B cell (primary cell): ENCODE measurements around the gene CCDC192. TPM values are rescaled to one million over a fixed set of nuclear protein-coding genes. Genes with fewer than 3 reads are reported as not detected.

Experiments used
- ATAC-seq: fragments of 200-7000 bp; cut with Tn5 transposase; one replicate; pipeline ENCODE4 v1.10.0; 2021; ENCODE audit warnings: low read depth, mild to moderate bottlenecking, moderate number of reproducible peaks, moderate library complexity
- CTCF ChIA-PET: fragments of 350-600 bp; sonication (Branson Sonifier 250); formaldehyde crosslinking; loops from one replicate; lab custom pipeline; 2021; ENCODE audit warnings: antibody characterized with exemption, inconsistent platforms; lab: Charles Lee
- POLR2A ChIA-PET: fragments of 350-600 bp; sonication (Branson Sonifier 250); formaldehyde crosslinking; loops from one replicate; lab custom pipeline; 2021; ENCODE audit warnings: antibody characterized with exemption; lab: Charles Lee
- DNase-seq: peaks from one replicate; pipeline ENCODE4 v3.0.0; 2013
- H2AFZ ChIP-seq: 2 replicates; pipeline ENCODE4 v1.6.1; 2012; ENCODE audit warnings: mild to moderate bottlenecking, low read depth, low read length; ENCODE audit not compliant: insufficient read depth, poor library complexity, severe bottlenecking
- H3K27ac ChIP-seq, 2 donors: 1 replicate in 1 of 2; 2 replicates in 1 of 2; pipeline ENCODE4 v1.5.1; 2012 to 2013; ENCODE audit warnings: low read length in 2 of 2, mild to moderate bottlenecking in 2 of 2, moderate library complexity in 1 of 2
- H3K27me3 ChIP-seq, 4 experiments: fragments of 200-600 bp in 1 of 4; sonication (generic) in 1 of 4; replicated peaks in 1 of 4; 1 replicate in 2 of 4; 2 replicates in 2 of 4; pipeline versions ENCODE4 v1.6.1 to v1.7.0; 2013 to 2016; ENCODE audit warnings: low read length in 3 of 4, mild to moderate bottlenecking in 2 of 4, mixed read lengths in 1 of 4, moderate library complexity in 1 of 4; ENCODE audit not compliant: insufficient read depth in 4 of 4, control insufficient read depth in 3 of 4; ENCODE audit errors: control extremely low read depth in 1 of 4
- H3K36me3 ChIP-seq, 2 experiments: replicated peaks in 1 of 2; 1 replicate in 1 of 2; 2 replicates in 1 of 2; pipeline versions ENCODE4 v1.6.1 to v1.7.1; 2013; ENCODE audit warnings: low read length in 1 of 2; ENCODE audit not compliant: insufficient read depth in 2 of 2, control insufficient read depth in 1 of 2; ENCODE audit errors: control extremely low read depth in 1 of 2, extremely low read depth in 1 of 2
- H3K4me1 ChIP-seq, 2 donors: fragments of 200-600 bp in 1 of 2; sonication (generic) in 1 of 2; 1 replicate in 1 of 2; 2 replicates in 1 of 2; pipeline versions ENCODE4 v1.5.1 to v1.6.1; 2013 to 2017; ENCODE audit warnings: low read length in 2 of 2; ENCODE audit not compliant: control insufficient read depth in 2 of 2, insufficient read depth in 2 of 2
- H3K4me2 ChIP-seq: replicated peaks from 2 replicates; pipeline ENCODE3; 2012; ENCODE audit warnings: mild to moderate bottlenecking, low read depth, low read length; ENCODE audit not compliant: poor library complexity, severe bottlenecking
- H3K4me3 ChIP-seq, 5 experiments: fragments of 200-600 bp in 1 of 5; sonication (generic) in 1 of 5; 1 replicate in 3 of 5; 2 replicates in 2 of 5; pipeline versions ENCODE4 v1.5.1 to v1.7.0; 2011 to 2016; ENCODE audit warnings: low read length in 4 of 5, mild to moderate bottlenecking in 4 of 5, low read depth in 2 of 5, control low read depth in 1 of 5, moderate library complexity in 1 of 5; ENCODE audit not compliant: insufficient read depth in 1 of 5; ENCODE audit errors: control extremely low read depth in 1 of 5, extremely low read depth in 1 of 5
- H3K79me2 ChIP-seq: fragments of 200-600 bp; sonication (generic); one replicate; pipeline ENCODE4 v1.6.0; 2016; ENCODE audit warnings: low read length; ENCODE audit not compliant: control insufficient read depth, insufficient read depth
- H3K9ac ChIP-seq: fragments of 200-600 bp; sonication (generic); 2 replicates; pipeline ENCODE4 v1.6.1; 2017; ENCODE audit warnings: mild to moderate bottlenecking, low read length, moderate library complexity
- H3K9me3 ChIP-seq, 3 donors: one replicate each; pipeline versions ENCODE4 v1.6.1 to v1.7.1; 2013; ENCODE audit warnings: low read length in 2 of 3; ENCODE audit not compliant: control insufficient read depth in 2 of 3, insufficient read depth in 1 of 3; ENCODE audit errors: control extremely low read depth in 1 of 3
- H4K20me1 ChIP-seq: 2 replicates; pipeline ENCODE4 v1.6.0; 2012; ENCODE audit warnings: mild to moderate bottlenecking, low read length; ENCODE audit not compliant: insufficient read depth, control insufficient read depth, poor library complexity, severe bottlenecking
- H3K27ac Mint-ChIP-seq: one replicate; pipeline ENCODE4 v1.8.0; 2021; ENCODE audit warnings: mixed read lengths
- H3K27me3 Mint-ChIP-seq: one replicate; pipeline ENCODE4 v1.8.0; 2021; ENCODE audit warnings: mixed read lengths
- H3K4me1 Mint-ChIP-seq: one replicate; pipeline ENCODE4 v1.8.0; 2021; ENCODE audit warnings: mixed read lengths
- H3K4me3 Mint-ChIP-seq: one replicate; pipeline ENCODE4 v1.8.0; 2021; ENCODE audit warnings: mixed read lengths
- H3K9me3 Mint-ChIP-seq: one replicate; pipeline ENCODE4 v1.8.0; 2022; ENCODE audit warnings: mixed read lengths; ENCODE audit not compliant: insufficient read depth
- CTCF ChIP-seq: fragments of 200-600 bp; IDR thresholded peaks from one replicate; pipeline ENCODE4 v1.8.0; 2022; ENCODE audit warnings: antibody characterized with exemption, mild to moderate bottlenecking
- EZH2 ChIP-seq: IDR thresholded peaks from 2 replicates; pipeline ENCODE4 v1.6.1; 2012; ENCODE audit warnings: borderline replicate concordance, low read depth, mild to moderate bottlenecking, moderate library complexity, low read length; ENCODE audit not compliant: insufficient read depth, poor library complexity, severe bottlenecking
- whole genome bisulfite sequencing: methylation state at CpG from one replicate; pipeline ENCODE4 v1.1.5; 2013; ENCODE audit warnings: missing lambda C conversion rate; ENCODE audit not compliant: insufficient coverage; 5-methylcytosine and 5-hydroxymethylcytosine counted together
- intact Hi-C: fragments of 100-400 bp; cut with micrococcal nuclease; formaldehyde crosslinking; loops from one replicate; pipeline ENCODE4 v1.10.0; 2022
- polyA plus RNA-seq: library from polyadenylated mRNA; depleted of rRNA; stranded (reverse); fragments of >200 nt; gene quantifications from 2 replicates; pipeline ENCODE4 v1.2.3, GENCODE V29; 2012
- total RNA-seq, 2 donors: library from RNA; stranded (reverse); fragments of 120-200 nt in 1 of 2; gene quantifications; 1 replicate in 1 of 2; 2 replicates in 1 of 2; pipeline versions ENCODE4 v1.2.3 to v1.2.4, GENCODE V29; 2013 to 2022

CCDC192 gene
- total and polyA plus RNA-seq, 2 donors (not counting 1 experiment from before 2014, with no cell fraction given): not detected

- Mint-ChIP-seq H3K27me3 (peaks cover 6% of the 10 kb centered on the region), H3K27ac (no peak overlapping the region), H3K4me1 (no peaks in the 10 kb centered on the region), H3K9me3 (no peaks in the 10 kb centered on the region), H3K4me3 (no peak overlapping the region)
- TF ChIP-seq EZH2 (no peak), CTCF (no peak)
- Histone ChIP-seq H3K9ac (no peak overlapping the region), H3K27ac (no peak overlapping the region), H3K9me3 (no peaks in the 10 kb centered on the region), H3K36me3 (no peaks in the 10 kb centered on the region), H3K4me2 (no peak overlapping the region), H3K4me1 (peaks cover 0 to 2% of the 10 kb centered on the region in 2 donors), H3K79me2 (no peaks in the 10 kb centered on the region), H3K27me3 (peaks cover 0 to 3% (median 0%) of the 10 kb centered on the region in 4 experiments), H3K4me3 (no peak overlapping the region), H4K20me1 (no peaks in the 10 kb centered on the region), H2AFZ (peak overlapping the region; percentile 42)
- CTCF ChIA-PET: interaction anchor here (0.6 to 2.6 kb wide), 8 partner anchors 9 to 1894 kb away, joined by 3 to 22 read pairs (median 3); no protein-coding TSS in a partner anchor
- ATAC-seq (no peak), DNase-seq (peak; percentile 29)
- POLR2A ChIA-PET: no interaction called here
- intact Hi-C loops: loop anchor here (1.0 kb wide), 1 partner anchor 326 kb away; no protein-coding TSS in a partner anchor
- 8% methylated on average over 6 of the region's 8 CpGs for WGBS
Observed at GRCh38 chr5:127875235-127876021, 172.2 kb downstream of the CCDC192 start.

- ChIA-PET POLR2A (no interaction called here), CTCF (interaction anchor here (0.8 to 2.6 kb wide), 6 partner anchors 10 to 1893 kb away, joined by 3 to 22 read pairs (median 4); no protein-coding TSS in a partner anchor)
- H3K9me3 Mint-ChIP-seq: peaks cover 2% of the 10 kb centered on the region
- H3K4me2 ChIP-seq: no peak overlapping the region
- DNase-seq: no peak
- H3K27me3 ChIP-seq: peaks cover 0 to 3% (median 0%) of the 10 kb centered on the region in 4 experiments
- H3K27me3 Mint-ChIP-seq: peaks cover 6% of the 10 kb centered on the region
- H3K4me1 Mint-ChIP-seq: no peaks in the 10 kb centered on the region
- no peak overlapping the region for H3K4me3 Mint-ChIP-seq
- no peaks in the 10 kb centered on the region for H3K36me3 ChIP-seq
- no peaks in the 10 kb centered on the region for H4K20me1 ChIP-seq
- H3K9ac ChIP-seq: no peak overlapping the region
- no peaks in the 10 kb centered on the region for H3K9me3 ChIP-seq
- H2AFZ ChIP-seq: no peak overlapping the region
- H3K27ac ChIP-seq: no peak overlapping the region
- no peak overlapping the region for H3K4me3 ChIP-seq
- ATAC-seq: no peak
- peaks cover 0 to 2% of the 10 kb centered on the region in 2 donors for H3K4me1 ChIP-seq
- H3K27ac Mint-ChIP-seq: no peak overlapping the region
- no peak for TF ChIP-seq EZH2
- TF ChIP-seq CTCF: no peak
- WGBS: no CpG with 5 or more reads among the region's 3 CpGs
- no peaks in the 10 kb centered on the region for H3K79me2 ChIP-seq
- intact Hi-C loops: no loop called here
Observed at GRCh38 chr5:127876384-127876783, 173.2 kb downstream of the CCDC192 start.
